H9 (cell line): ENCODE results near the gene PAEP. TPM values are rescaled to one million over a fixed set of nuclear protein-coding genes. Genes with fewer than 3 reads are reported as not detected.

Experiments used
- DNase-seq: peaks from one replicate; pipeline ENCODE4 v3.0.0-alpha.2; 2017
- H2AFZ ChIP-seq: one replicate; pipeline ENCODE4 v1.6.1; 2013; ENCODE audit warnings: mild to moderate bottlenecking, low read length, control low read depth, moderate library complexity
- H2AK5ac ChIP-seq: 2 replicates; pipeline ENCODE4 v1.6.1; 2013; ENCODE audit warnings: low read length, control low read depth, mixed read lengths; ENCODE audit not compliant: insufficient read length
- H2BK120ac ChIP-seq: one replicate; pipeline ENCODE4 v1.6.1; 2013; ENCODE audit warnings: low read depth, mild to moderate bottlenecking, low read length, control low read depth, inconsistent platforms; ENCODE audit not compliant: poor library complexity, severe bottlenecking
- H2BK12ac ChIP-seq: 2 replicates; pipeline ENCODE4 v1.6.1; 2013; ENCODE audit warnings: low read length, control low read depth, mixed read lengths, low read depth; ENCODE audit not compliant: insufficient read length
- H2BK15ac ChIP-seq: 2 replicates; pipeline ENCODE4 v1.6.1; 2013; ENCODE audit warnings: low read depth, low read length, control low read depth
- H2BK20ac ChIP-seq: one replicate; pipeline ENCODE4 v1.6.1; 2013; ENCODE audit warnings: low read depth, mild to moderate bottlenecking, low read length, control low read depth, inconsistent platforms; ENCODE audit not compliant: poor library complexity, severe bottlenecking
- H2BK5ac ChIP-seq: 2 replicates; pipeline ENCODE4 v1.6.1; 2013; ENCODE audit warnings: low read length, control low read depth, mixed read lengths; ENCODE audit not compliant: insufficient read length
- H3K14ac ChIP-seq: 2 replicates; pipeline ENCODE4 v1.6.1; 2013; ENCODE audit warnings: low read length, control low read depth; ENCODE audit not compliant: insufficient read depth
- H3K18ac ChIP-seq: 2 replicates; pipeline ENCODE4 v1.6.1; 2013; ENCODE audit warnings: low read depth, mild to moderate bottlenecking, mixed read lengths, low read length, control low read depth; ENCODE audit not compliant: insufficient read length
- H3K23ac ChIP-seq: 2 replicates; pipeline ENCODE4 v1.6.1; 2013; ENCODE audit warnings: low read length, control low read depth, mixed read lengths, low read depth; ENCODE audit not compliant: insufficient read length
- H3K23me2 ChIP-seq: 2 replicates; pipeline ENCODE4 v1.6.1; 2013; ENCODE audit warnings: low read depth, mild to moderate bottlenecking, mixed read lengths, low read length, control low read depth; ENCODE audit not compliant: insufficient read length, poor library complexity, severe bottlenecking
- H3K27ac ChIP-seq: 2 replicates; pipeline ENCODE4 v1.5.1; 2013; ENCODE audit warnings: low read length, control low read depth, mixed read lengths, low read depth; ENCODE audit not compliant: insufficient read length
- H3K27me3 ChIP-seq: 2 replicates; pipeline ENCODE4 v1.6.1; 2013; ENCODE audit warnings: low read length, control low read depth, inconsistent platforms; ENCODE audit not compliant: insufficient read depth
- H3K4ac ChIP-seq: 2 replicates; pipeline ENCODE4 v1.6.1; 2013; ENCODE audit warnings: low read depth, mild to moderate bottlenecking, control low read depth, inconsistent platforms, low read length, moderate library complexity
- H3K4me1 ChIP-seq: 2 replicates; pipeline ENCODE4 v1.6.1; 2013; ENCODE audit warnings: low read length, control low read depth, inconsistent platforms; ENCODE audit not compliant: insufficient read depth
- H3K4me2 ChIP-seq: 2 replicates; pipeline ENCODE4 v1.6.1; 2013; ENCODE audit warnings: low read length, control low read depth, mixed read lengths; ENCODE audit not compliant: insufficient read length, insufficient read depth
- H3K56ac ChIP-seq: 2 replicates; pipeline ENCODE4 v1.6.1; 2013; ENCODE audit warnings: low read depth, mild to moderate bottlenecking, mixed read lengths, low read length, control low read depth; ENCODE audit not compliant: insufficient read length
- H3K79me1 ChIP-seq: 2 replicates; pipeline ENCODE4 v1.6.1; 2013; ENCODE audit warnings: low read depth, mild to moderate bottlenecking, moderate library complexity, low read length, control low read depth, inconsistent platforms; ENCODE audit not compliant: insufficient read depth, poor library complexity, severe bottlenecking
- H3K79me2 ChIP-seq: 2 replicates; pipeline ENCODE4 v1.6.1; 2013; ENCODE audit warnings: low read length, control low read depth, inconsistent platforms; ENCODE audit not compliant: insufficient read depth
- H3K9ac ChIP-seq: 2 replicates; pipeline ENCODE4 v1.6.1; 2013; ENCODE audit warnings: low read length, control low read depth, mixed read lengths; ENCODE audit not compliant: insufficient read length; ENCODE audit errors: extremely low read depth
- H3K9me3 ChIP-seq: one replicate; pipeline ENCODE4 v1.6.1; 2013; ENCODE audit warnings: low read depth, low read length, inconsistent platforms; ENCODE audit not compliant: control insufficient read depth
- H3T11ph ChIP-seq: one replicate; pipeline ENCODE4 v1.6.1; 2013; ENCODE audit warnings: mild to moderate bottlenecking, low read length, control low read depth, inconsistent platforms
- H4K20me1 ChIP-seq: one replicate; pipeline ENCODE4 v1.6.1; 2013; ENCODE audit not compliant: control insufficient read depth, insufficient read length, insufficient read depth
- H4K5ac ChIP-seq: 2 replicates; pipeline ENCODE4 v1.6.1; 2013; ENCODE audit warnings: low read depth, mild to moderate bottlenecking, mixed read lengths, low read length, control low read depth; ENCODE audit not compliant: insufficient read length
- H4K8ac ChIP-seq: replicated peaks from 2 replicates; pipeline ENCODE4 v1.6.1; 2013; ENCODE audit warnings: low read length, control low read depth, mixed read lengths, low read depth; ENCODE audit not compliant: insufficient read length
- H4K91ac ChIP-seq: 2 replicates; pipeline ENCODE4 v1.6.1; 2013; ENCODE audit warnings: low read depth, mild to moderate bottlenecking, moderate library complexity, mixed read lengths, low read length, control low read depth; ENCODE audit not compliant: insufficient read length
- H3K27ac Mint-ChIP-seq, 3 experiments: 2 replicates in 2 of 3; 3 replicates in 1 of 3; pipeline ENCODE4 v1.8.0; 2020 to 2021; ENCODE audit warnings: mixed read lengths in 3 of 3, mild to moderate bottlenecking in 1 of 3, moderate library complexity in 1 of 3
- H3K27me3 Mint-ChIP-seq: 2 replicates; pipeline ENCODE4 v1.8.0; 2021; ENCODE audit warnings: low read depth, mild to moderate bottlenecking, moderate library complexity, mixed read lengths
- H3K36me3 Mint-ChIP-seq, 3 experiments: 2 replicates in 2 of 3; 3 replicates in 1 of 3; pipeline ENCODE4 v1.8.0; 2020 to 2021; ENCODE audit warnings: low read depth in 3 of 3, mixed read lengths in 3 of 3; ENCODE audit not compliant: insufficient read depth in 1 of 3
- H3K4me1 Mint-ChIP-seq, 2 experiments: 2 replicates each; pipeline ENCODE4 v1.8.0; 2020; ENCODE audit warnings: mixed read lengths in 2 of 2
- H3K4me3 Mint-ChIP-seq, 2 experiments: 2 replicates in 1 of 2; 3 replicates in 1 of 2; pipeline ENCODE4 v1.8.0; 2020 to 2021; ENCODE audit warnings: mild to moderate bottlenecking in 2 of 2, mixed read lengths in 2 of 2, moderate library complexity in 1 of 2
- H3K9me3 Mint-ChIP-seq, 2 experiments: 2 replicates in 1 of 2; 3 replicates in 1 of 2; pipeline ENCODE4 v1.8.0; 2020; ENCODE audit warnings: mild to moderate bottlenecking in 2 of 2, mixed read lengths in 2 of 2, moderate library complexity in 1 of 2
- CTCF ChIP-seq: fragments of 200-600 bp; sonication (generic); conservative IDR thresholded peaks from 3 replicates; pipeline ENCODE4 v1.8.0; 2021; ENCODE audit warnings: antibody characterized with exemption, mild to moderate bottlenecking
- WGBS: extraction: QIAGEN DNeasy Blood & Tissue Kit; methylation state at CpG from one replicate; pipeline ENCODE4 v1.1.7; 2013; ENCODE audit warnings: missing lambda C conversion rate, low lambda C conversion rate, mixed read lengths; ENCODE audit not compliant: insufficient read length; ENCODE audit errors: extremely low coverage; 5-methylcytosine and 5-hydroxymethylcytosine counted together
- total RNA-seq: library from RNA; stranded (reverse); gene quantifications from 2 replicates; pipeline ENCODE4 v1.2.1, GENCODE V29; 2021

The PAEP gene
- total RNA-seq, 1 experiment from 2014 or later: not detected

GRCh38 chr9:135555910-135556309, 5.6 kb upstream of the PAEP start:
- no peak overlapping the region for H2AK5ac ChIP-seq
- no peak overlapping the region for H2AFZ ChIP-seq
- WGBS: no CpG with 5 or more reads among the region's 16 CpGs

More at GRCh38 chr9:135555910-135556309, 5.6 kb upstream of the PAEP start:
- Histone ChIP-seq H3K79me1 (no peaks in the 10 kb centered on the region), H3K27me3 (no peaks in the 10 kb centered on the region), H4K8ac (no peak overlapping the region), H4K91ac (no peak overlapping the region), H3K4me2 (no peak overlapping the region), H3K79me2 (no peaks in the 10 kb centered on the region), H3K56ac (no peak overlapping the region), H3K23ac (no peak overlapping the region), H2BK12ac (no peak overlapping the region), H3K18ac (no peak overlapping the region), H2BK20ac (no peak overlapping the region), H3K4me1 (no peaks in the 10 kb centered on the region; the same call in 1 of the 2 replicates), H2BK5ac (no peak overlapping the region), H3K9me3 (no peaks in the 10 kb centered on the region), H3T11ph (no peak overlapping the region), H3K23me2 (no peaks in the 10 kb centered on the region), H2BK15ac (no peak overlapping the region), H3K4ac (no peak overlapping the region), H3K27ac (no peak overlapping the region), H3K9ac (no peak overlapping the region), H2BK120ac (no peak overlapping the region), H4K5ac (no peak overlapping the region), H4K20me1 (no peaks in the 10 kb centered on the region), H3K14ac (0 out of 2 replicates have a peak overlapping the region, but pooled peaks have one; percentile 43)
- Mint-ChIP-seq H3K4me3 (no peak overlapping the region), H3K36me3 (no peaks in the 10 kb centered on the region), H3K4me1 (peaks cover 5 to 11% of the 10 kb centered on the region in 2 experiments; a peak in 2 of 4 replicates), H3K27me3 (peaks cover 7% of the 10 kb centered on the region; the same call in 1 of the 2 replicates), H3K9me3 (peaks cover 0 to 3% of the 10 kb centered on the region in 2 experiments; a peak in 1 of 5 replicates), H3K27ac (peak overlapping the region in 1 of 3 experiments; percentile 6; a peak in 1 of 7 replicates)
- no peak for TF ChIP-seq CTCF
- DNase-seq: no peak
